IPS-18a (cell line): Measurements from ENCODE around the gene EYA2.

Experiments
- H3K27ac ChIP-seq: one replicate; pipeline ENCODE4 v1.5.1; 2013; ENCODE audit warnings: low read length
- H3K27me3 ChIP-seq: one replicate; pipeline ENCODE4 v1.6.1; 2013; ENCODE audit warnings: mild to moderate bottlenecking, low read length; ENCODE audit not compliant: control insufficient read depth, insufficient read depth
- H3K36me3 ChIP-seq: one replicate; pipeline ENCODE4 v1.6.1; 2013; ENCODE audit warnings: low read depth, low read length; ENCODE audit not compliant: control insufficient read depth
- H3K4me1 ChIP-seq: one replicate; pipeline ENCODE4 v1.6.1; 2013; ENCODE audit warnings: low read depth, low read length; ENCODE audit not compliant: control insufficient read depth
- H3K4me3 ChIP-seq: one replicate; pipeline ENCODE4 v1.5.1; 2013; ENCODE audit warnings: low read length
- H3K9ac ChIP-seq: one replicate; pipeline ENCODE4 v1.6.1; 2013; ENCODE audit warnings: mild to moderate bottlenecking, low read length, moderate library complexity
- H3K9me3 ChIP-seq: one replicate; pipeline ENCODE4 v1.6.1; 2013; ENCODE audit warnings: low read depth, low read length; ENCODE audit not compliant: control insufficient read depth

Gene EYA2

DNA sequence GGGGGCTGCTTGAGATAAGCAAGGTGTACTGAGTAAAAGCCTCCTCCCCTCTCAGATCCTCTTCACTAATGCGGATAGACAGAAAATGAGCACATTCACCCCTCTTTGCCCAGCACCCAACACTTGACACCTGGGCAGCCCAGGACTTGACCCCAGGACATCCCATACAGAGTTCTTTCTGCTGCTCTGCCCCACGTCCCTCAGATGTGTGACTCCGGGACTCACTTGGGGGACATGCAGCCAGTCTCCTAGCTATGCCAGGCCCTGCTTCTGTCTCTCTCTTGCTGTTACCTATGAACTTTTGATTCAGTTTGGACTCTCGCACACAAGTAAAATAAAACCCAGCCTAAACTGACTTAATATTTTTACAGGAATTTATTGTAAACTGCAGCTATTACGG is 159.9 kb downstream of the EYA2 start:
- Histone ChIP-seq H3K4me1 (no peaks in the 10 kb centered on the region), H3K9ac (no peak overlapping the region), H3K27ac (no peak overlapping the region), H3K4me3 (no peak overlapping the region), H3K9me3 (no peaks in the 10 kb centered on the region), H3K36me3 (no peaks in the 10 kb centered on the region), H3K27me3 (no peaks in the 10 kb centered on the region)

DNA sequence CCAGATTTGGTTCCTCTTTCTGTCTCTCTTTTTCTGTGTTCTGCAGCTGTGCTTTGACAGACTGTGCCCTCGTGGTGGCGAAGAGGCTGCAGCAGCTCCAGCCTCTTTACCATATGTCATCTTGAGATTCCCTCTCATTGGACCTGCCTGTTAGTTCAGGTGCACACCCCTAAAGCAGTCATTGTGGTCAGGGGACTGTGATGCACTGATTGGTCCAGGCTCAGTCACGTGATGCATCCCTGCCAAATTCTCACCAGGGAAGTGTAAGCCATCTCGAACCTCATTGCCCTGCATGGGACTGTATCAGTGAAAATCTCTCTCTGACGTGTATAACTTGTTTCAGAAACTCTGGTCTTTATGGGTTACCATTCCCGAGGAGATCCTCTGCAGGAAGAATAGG is 160.3 kb downstream of the EYA2 start:
- no peak overlapping the region for H3K9ac ChIP-seq
- H3K4me3 ChIP-seq = no peak overlapping the region
- H3K36me3 ChIP-seq = no peaks in the 10 kb centered on the region
- H3K4me1 ChIP-seq = no peaks in the 10 kb centered on the region
- no peaks in the 10 kb centered on the region for H3K27me3 ChIP-seq
- no peaks in the 10 kb centered on the region for H3K9me3 ChIP-seq
- H3K27ac ChIP-seq = no peak overlapping the region

DNA sequence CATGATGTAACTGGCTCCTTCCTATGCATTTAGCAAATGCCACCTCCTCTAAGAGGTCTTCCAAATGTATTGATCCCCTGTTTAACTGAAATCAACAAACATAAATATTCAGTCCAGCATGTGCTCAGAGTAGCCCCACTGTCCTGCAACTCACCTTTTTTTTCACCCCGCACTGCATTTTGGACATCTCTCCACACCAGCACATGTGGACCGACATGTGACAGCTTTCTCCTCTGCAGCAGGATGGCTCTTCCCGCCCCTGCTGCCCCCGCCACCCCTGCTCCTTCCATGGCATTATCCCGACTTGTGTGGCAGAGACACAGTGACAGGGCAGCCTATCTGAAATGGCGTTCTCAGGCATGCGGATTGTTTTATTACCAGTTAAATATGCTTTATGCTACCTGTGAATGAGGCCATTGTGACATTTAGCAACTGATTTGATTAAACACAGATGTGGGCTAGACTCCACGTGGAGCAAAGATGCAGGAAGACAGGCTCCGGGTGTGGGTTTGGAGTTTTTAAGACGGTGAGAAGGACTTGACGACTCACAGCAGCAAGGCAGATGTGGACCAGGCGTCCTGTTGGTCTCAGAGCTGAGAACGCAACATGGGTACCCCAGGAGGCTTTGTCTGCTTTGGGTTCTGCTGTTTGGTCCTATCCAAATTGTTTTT is 161.2 kb downstream of the EYA2 start:
- H3K36me3 ChIP-seq = no peaks in the 10 kb centered on the region
- no peak overlapping the region for H3K27ac ChIP-seq
- no peaks in the 10 kb centered on the region for H3K27me3 ChIP-seq
- no peak overlapping the region for H3K4me3 ChIP-seq
- H3K9ac ChIP-seq = no peak overlapping the region
- H3K9me3 ChIP-seq = no peaks in the 10 kb centered on the region
- H3K4me1 ChIP-seq = no peaks in the 10 kb centered on the region

DNA sequence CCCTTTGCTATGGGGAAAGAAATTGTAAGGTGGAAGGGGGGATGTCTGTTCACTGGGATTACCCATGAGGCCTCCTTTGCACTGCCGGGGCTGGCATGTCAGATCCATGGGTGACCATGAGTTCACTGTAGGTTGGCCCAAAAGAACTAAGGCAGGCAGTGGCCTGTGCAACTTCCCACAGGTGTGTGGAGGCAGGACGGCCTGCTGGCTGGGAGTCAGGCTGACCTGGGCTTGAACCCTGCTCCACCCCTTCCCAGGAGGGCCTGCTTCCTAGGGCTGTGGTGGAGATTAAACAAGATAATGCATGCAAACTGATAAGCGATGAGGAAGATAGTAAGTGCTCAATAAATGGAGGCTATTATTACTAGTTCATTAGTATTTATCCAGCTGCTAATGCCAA is 163.0 kb downstream of the EYA2 start:
- Histone ChIP-seq H3K4me1 (no peaks in the 10 kb centered on the region), H3K27me3 (no peaks in the 10 kb centered on the region), H3K36me3 (no peaks in the 10 kb centered on the region), H3K9ac (no peak overlapping the region), H3K9me3 (no peaks in the 10 kb centered on the region), H3K27ac (no peak overlapping the region), H3K4me3 (no peak overlapping the region)

DNA sequence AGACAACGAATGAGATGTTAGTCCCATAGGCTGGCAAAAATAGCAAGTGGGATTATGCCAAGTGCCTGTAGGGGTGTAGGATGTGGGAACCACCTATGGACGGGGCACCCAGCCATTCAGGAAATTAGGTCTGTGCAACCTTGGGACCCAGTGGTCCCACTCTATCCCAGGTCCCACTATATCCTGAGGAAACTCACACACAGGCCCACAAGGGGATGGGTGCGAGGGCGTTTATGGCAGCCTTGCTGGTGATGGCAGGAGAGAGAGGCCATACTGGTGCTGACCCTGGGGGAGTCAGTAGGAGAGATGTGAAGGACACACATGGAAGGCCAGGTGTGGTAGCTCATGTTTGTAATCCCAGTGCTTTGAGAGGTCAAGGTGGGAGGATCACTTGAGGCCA is 163.6 kb downstream of the EYA2 start:
- H3K27ac ChIP-seq = no peak overlapping the region
- no peaks in the 10 kb centered on the region for H3K36me3 ChIP-seq
- H3K9me3 ChIP-seq = no peaks in the 10 kb centered on the region
- H3K9ac ChIP-seq = no peak overlapping the region
- H3K4me3 ChIP-seq = no peak overlapping the region
- H3K4me1 ChIP-seq = no peaks in the 10 kb centered on the region
- no peaks in the 10 kb centered on the region for H3K27me3 ChIP-seq

DNA sequence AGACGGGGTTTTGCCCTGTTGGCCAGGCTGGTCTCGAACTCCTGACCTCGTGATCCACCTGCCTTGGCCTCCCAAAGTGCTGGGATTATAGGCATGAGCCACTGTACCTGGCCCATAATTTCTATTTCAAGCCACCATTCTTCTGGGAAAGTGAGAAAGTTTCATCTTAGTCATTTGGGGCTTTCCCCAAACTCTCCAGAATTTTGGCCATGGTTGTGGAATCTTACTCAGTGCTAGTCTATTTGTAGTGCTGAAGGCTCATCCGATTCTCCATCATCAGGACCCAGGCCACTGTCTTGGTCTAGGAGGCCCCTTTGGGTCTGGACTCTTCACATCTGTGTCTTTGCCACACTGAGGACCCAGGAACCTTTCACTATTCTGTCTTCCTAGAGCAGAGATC is 164.9 kb downstream of the EYA2 start:
- Histone ChIP-seq H3K36me3 (no peaks in the 10 kb centered on the region), H3K4me1 (no peaks in the 10 kb centered on the region), H3K27me3 (no peaks in the 10 kb centered on the region), H3K27ac (no peak overlapping the region), H3K9ac (no peak overlapping the region), H3K9me3 (no peaks in the 10 kb centered on the region), H3K4me3 (no peak overlapping the region)

DNA sequence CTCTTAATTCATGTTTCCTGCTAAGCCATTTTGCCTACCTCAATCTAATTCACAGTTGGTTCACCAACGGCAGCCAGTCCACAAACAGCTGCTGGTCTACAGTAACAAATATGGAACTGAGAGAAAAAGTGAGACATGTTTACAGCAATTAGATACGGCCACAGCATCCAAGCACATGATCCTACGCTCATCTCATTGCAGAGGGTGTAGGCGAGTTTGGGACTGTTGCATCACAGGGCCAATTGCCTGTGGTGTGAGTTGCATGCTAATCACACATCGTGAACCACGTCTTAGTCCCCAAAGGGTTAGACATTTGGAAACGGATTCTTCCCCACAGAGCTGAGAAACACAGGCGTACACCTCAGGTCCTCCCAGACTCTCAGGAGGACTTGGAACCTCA is 166.9 kb downstream of the EYA2 start:
- no peaks in the 10 kb centered on the region for H3K9me3 ChIP-seq
- no peaks in the 10 kb centered on the region for H3K36me3 ChIP-seq
- H3K9ac ChIP-seq = no peak overlapping the region
- H3K27me3 ChIP-seq = no peaks in the 10 kb centered on the region
- no peak overlapping the region for H3K27ac ChIP-seq
- no peak overlapping the region for H3K4me3 ChIP-seq
- H3K4me1 ChIP-seq = no peaks in the 10 kb centered on the region

DNA sequence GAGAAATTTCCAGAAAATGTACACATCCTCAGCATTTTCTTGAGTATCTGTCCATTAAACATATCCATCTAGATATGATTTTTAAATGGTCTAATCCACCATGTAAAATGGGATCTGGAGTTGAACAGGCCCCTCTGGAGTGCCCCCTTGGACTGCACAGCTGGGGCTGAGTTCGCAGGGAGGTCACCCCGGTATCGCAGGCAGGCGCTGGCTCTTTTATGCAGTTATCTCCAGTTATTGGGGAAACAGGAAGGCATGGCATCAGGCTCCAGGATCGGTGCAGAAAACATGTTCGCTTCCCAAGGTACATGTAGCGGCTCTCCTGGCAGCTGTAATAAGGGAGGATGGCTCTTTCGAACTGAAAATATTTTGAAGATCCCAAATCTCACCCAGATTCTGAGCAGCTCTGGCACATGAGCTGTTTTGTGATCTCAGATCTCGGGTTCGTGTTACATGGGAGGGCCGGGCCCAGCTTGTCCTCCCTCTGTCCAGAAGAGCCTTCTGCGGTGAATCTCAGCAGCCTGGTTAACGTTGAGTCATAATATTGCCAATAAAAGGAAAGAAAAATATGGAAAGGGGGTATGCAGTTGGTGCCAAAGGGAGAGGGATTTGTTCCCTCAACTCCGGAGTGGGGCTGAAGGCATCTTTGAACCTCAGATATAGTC is 167.7 kb downstream of the EYA2 start:
- Histone ChIP-seq H3K27me3 (no peaks in the 10 kb centered on the region), H3K9ac (no peak overlapping the region), H3K4me1 (no peaks in the 10 kb centered on the region), H3K9me3 (peaks cover 3% of the 10 kb centered on the region), H3K36me3 (no peaks in the 10 kb centered on the region), H3K4me3 (no peak overlapping the region), H3K27ac (no peak overlapping the region)

DNA sequence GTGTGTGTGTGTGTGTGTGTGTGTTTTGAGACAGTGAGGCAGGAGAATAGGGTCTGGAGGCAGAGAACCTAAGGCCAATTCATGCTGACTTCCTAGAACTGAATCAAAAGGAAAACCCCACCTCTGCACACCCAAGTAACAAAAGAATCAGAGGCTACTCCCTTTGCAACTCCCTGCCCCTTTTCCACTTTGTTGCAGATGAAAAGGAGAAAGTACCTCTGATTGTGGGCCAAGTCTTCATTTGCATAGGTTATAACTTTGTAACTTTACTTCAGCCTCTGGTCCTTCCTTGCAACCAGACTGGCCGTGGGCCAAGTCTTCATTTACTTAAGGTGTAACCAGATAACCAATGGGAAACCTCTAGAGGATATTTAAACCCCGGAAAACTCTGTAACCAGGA is 168.8 kb downstream of the EYA2 start:
- H3K36me3 ChIP-seq = no peaks in the 10 kb centered on the region
- no peaks in the 10 kb centered on the region for H3K27me3 ChIP-seq
- no peak overlapping the region for H3K9ac ChIP-seq
- H3K4me1 ChIP-seq = no peaks in the 10 kb centered on the region
- H3K4me3 ChIP-seq = no peak overlapping the region
- no peak overlapping the region for H3K27ac ChIP-seq
- H3K9me3 ChIP-seq = peaks cover 12% of the 10 kb centered on the region

DNA sequence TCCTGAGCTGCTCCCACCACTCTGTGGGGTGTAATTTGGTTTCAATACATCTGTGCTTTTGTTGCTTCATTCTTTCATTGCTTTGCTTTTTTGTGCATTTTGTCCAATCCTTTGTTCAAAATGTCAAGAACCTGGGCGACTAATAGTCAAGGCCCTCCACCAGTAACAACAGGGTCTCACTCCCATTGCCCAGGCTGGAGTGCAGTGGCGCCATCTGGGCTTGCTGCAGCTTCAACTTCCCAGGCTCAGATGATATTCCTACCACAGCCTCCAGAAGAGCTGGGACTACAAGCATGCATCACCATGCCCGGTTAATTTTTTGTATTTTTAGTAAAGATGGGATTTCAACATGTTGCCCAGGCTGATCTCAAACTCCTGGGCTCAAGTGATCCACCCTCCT is 169.2 kb downstream of the EYA2 start:
- no peak overlapping the region for H3K9ac ChIP-seq
- no peak overlapping the region for H3K4me3 ChIP-seq
- H3K9me3 ChIP-seq = peaks cover 14% of the 10 kb centered on the region
- H3K27me3 ChIP-seq = no peaks in the 10 kb centered on the region
- H3K4me1 ChIP-seq = no peaks in the 10 kb centered on the region
- no peak overlapping the region for H3K27ac ChIP-seq
- no peaks in the 10 kb centered on the region for H3K36me3 ChIP-seq

DNA sequence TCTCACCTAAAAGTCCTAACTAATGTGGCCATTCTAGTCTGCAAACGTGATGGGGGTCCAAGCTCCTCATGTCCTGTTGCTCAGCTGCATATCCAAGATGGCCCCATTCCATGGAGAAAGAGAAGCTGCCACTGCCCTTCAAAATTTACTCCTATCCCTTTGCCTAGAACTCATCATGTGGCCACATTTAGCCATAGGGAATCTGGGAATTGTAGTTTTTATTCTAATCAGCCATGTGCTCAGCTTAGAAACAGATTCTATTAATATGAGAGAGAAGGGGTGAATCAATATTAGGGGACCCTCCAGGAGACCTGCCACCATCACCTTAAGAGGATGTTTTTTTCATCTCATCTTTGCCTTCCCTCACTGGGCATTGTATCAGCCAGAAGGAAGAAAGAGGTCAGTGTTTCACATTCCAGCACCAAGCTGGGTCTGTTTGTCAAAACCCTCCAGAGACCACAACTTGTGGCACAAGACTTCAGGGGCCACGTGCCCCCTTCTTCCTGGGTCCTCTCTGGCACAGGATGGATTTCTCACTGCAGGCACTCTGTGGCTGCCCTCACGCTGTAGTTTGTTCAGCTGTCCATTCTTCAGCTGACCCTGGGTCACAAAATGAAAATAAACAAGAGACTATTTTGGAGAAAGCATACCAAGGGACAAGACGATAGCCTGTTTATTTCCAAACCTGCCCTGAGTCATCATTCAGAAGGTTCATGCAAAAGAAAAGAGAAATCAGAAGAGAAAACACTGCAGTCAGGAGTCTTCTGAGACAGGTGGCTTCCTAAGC is 172.0 kb downstream of the EYA2 start:
- no peaks in the 10 kb centered on the region for H3K36me3 ChIP-seq
- H3K27me3 ChIP-seq = no peaks in the 10 kb centered on the region
- H3K27ac ChIP-seq = no peak overlapping the region
- H3K4me3 ChIP-seq = no peak overlapping the region
- H3K9me3 ChIP-seq = peaks cover 15% of the 10 kb centered on the region
- H3K4me1 ChIP-seq = no peaks in the 10 kb centered on the region
- no peak overlapping the region for H3K9ac ChIP-seq
